ENCODE data around the gene RAB18. TPM values are rescaled to one million over a fixed set of nuclear protein-coding genes. Genes with fewer than 3 reads are reported as not detected.
A peak's percentile ranks its signal among the peaks of the same experiment; 100 is the strongest.

Gene RAB18
- total and polyA plus RNA-seq, 9 of the 15 experiments (the other 6 are each of a cell fraction or from before 2014, with no cell fraction given): 10.5 to 46.3 (median 32.5) TPM

GRCh38 chr10:27530477-27530876, 26.4 kb downstream of the RAB18 start (continued):
- TF ChIP-seq, protein P1, sequence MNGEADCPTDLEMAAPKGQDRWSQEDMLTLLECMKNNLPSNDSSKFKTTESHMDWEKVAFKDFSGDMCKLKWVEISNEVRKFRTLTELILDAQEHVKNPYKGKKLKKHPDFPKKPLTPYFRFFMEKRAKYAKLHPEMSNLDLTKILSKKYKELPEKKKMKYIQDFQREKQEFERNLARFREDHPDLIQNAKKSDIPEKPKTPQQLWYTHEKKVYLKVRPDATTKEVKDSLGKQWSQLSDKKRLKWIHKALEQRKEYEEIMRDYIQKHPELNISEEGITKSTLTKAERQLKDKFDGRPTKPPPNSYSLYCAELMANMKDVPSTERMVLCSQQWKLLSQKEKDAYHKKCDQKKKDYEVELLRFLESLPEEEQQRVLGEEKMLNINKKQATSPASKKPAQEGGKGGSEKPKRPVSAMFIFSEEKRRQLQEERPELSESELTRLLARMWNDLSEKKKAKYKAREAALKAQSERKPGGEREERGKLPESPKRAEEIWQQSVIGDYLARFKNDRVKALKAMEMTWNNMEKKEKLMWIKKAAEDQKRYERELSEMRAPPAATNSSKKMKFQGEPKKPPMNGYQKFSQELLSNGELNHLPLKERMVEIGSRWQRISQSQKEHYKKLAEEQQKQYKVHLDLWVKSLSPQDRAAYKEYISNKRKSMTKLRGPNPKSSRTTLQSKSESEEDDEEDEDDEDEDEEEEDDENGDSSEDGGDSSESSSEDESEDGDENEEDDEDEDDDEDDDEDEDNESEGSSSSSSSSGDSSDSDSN (IDR thresholded peaks at IDR 0.05; ENCODE audit: borderline replicate concordance in 1 of 2, low read depth in 2 of 2, low read length in 2 of 2): no peak
- no peak for TF ChIP-seq ZNF583 (CRISPR knock-in tag; IDR thresholded peaks at IDR 0.05)
- no peak for TF ChIP-seq HIVEP1 (CRISPR knock-in tag; IDR thresholded peaks at IDR 0.05)

DNA sequence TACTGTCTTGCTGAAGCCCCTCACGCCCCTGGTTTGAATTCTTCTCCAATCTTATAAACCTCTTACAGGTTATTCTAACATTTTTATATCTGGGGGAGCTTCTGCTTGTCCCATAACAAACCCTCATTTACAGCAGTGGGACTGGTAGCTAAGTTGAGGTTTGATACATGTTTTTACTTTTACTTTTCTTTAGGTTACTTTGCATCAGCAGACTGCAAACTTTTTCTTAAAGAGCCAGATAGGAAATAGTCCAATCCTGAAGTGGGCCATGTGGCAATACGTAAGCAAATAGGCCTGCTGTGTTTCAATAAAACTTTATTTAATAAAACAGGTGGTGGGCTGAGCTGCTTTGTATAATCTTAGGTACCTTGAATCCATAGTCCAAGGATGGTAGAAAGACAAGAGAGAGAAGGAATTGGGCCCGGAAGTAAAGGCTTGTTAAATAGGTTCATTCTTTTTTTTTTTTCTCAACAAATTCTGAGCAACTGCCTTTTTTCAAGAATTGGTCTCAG, 27.3 kb downstream of the RAB18 start:
- FAIRE-seq: no peak
- Histone ChIP-seq H3K4me1 (replicated peaks in 1 of 2; ENCODE audit: control insufficient read depth in 2 of 2, insufficient read depth in 2 of 2, low read length in 2 of 2) (peaks cover 2 to 28% of the 10 kb centered on the region in 2 experiments), H3K27ac (ENCODE audit: extremely low read depth, low read depth, low read length) (peak overlapping the region; percentile 35; the same call in 1 of the 3 replicates), H3K36me3 (ENCODE audit: control insufficient read depth, insufficient read depth, low read length) (peaks cover 28% of the 10 kb centered on the region), H3K27me3 (ENCODE audit: control insufficient read depth in 2 of 2, insufficient read depth in 2 of 2, low read length in 2 of 2) (no peaks in the 10 kb centered on the region), H3K9me3 (replicated peaks; ENCODE audit: control insufficient read depth, insufficient read depth, low read depth, low read length) (no peaks in the 10 kb centered on the region), H3K79me2 (ENCODE audit: control insufficient read depth, insufficient read depth, low read length) (peaks cover 64% of the 10 kb centered on the region), H2AFZ (ENCODE audit: low read depth, low read length) (no peak overlapping the region), H4K20me1 (replicated peaks; ENCODE audit: control insufficient read depth, insufficient read depth, low read length) (no peaks in the 10 kb centered on the region), H3K4me3 (no peak overlapping the region), H3K9ac (ENCODE audit: insufficient read depth in 1 of 2, low read depth in 2 of 2, low read length in 2 of 2) (no peak overlapping the region), H3K9me1 (ENCODE audit: control insufficient read depth, insufficient read depth, low read length) (no peaks in the 10 kb centered on the region), H3K4me2 (ENCODE audit: insufficient read depth, low read length) (no peak overlapping the region)
- TF ChIP-seq, protein P2, sequence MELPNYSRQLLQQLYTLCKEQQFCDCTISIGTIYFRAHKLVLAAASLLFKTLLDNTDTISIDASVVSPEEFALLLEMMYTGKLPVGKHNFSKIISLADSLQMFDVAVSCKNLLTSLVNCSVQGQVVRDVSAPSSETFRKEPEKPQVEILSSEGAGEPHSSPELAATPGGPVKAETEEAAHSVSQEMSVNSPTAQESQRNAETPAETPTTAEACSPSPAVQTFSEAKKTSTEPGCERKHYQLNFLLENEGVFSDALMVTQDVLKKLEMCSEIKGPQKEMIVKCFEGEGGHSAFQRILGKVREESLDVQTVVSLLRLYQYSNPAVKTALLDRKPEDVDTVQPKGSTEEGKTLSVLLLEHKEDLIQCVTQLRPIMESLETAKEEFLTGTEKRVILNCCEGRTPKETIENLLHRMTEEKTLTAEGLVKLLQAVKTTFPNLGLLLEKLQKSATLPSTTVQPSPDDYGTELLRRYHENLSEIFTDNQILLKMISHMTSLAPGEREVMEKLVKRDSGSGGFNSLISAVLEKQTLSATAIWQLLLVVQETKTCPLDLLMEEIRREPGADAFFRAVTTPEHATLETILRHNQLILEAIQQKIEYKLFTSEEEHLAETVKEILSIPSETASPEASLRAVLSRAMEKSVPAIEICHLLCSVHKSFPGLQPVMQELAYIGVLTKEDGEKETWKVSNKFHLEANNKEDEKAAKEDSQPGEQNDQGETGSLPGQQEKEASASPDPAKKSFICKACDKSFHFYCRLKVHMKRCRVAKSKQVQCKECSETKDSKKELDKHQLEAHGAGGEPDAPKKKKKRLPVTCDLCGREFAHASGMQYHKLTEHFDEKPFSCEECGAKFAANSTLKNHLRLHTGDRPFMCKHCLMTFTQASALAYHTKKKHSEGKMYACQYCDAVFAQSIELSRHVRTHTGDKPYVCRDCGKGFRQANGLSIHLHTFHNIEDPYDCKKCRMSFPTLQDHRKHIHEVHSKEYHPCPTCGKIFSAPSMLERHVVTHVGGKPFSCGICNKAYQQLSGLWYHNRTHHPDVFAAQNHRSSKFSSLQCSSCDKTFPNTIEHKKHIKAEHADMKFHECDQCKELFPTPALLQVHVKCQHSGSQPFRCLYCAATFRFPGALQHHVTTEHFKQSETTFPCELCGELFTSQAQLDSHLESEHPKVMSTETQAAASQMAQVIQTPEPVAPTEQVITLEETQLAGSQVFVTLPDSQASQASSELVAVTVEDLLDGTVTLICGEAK (IDR thresholded peaks at IDR 0.05): peak; percentile 93
- TF ChIP-seq, protein P2 (CRISPR knock-in tag; IDR thresholded peaks at IDR 0.05): peak; percentile 75; the same call in 1 of the 2 replicates
- TF ChIP-seq PTBP1 (IDR thresholded peaks at IDR 0.05; ENCODE audit: low read depth, low read length): no peak
- intact Hi-C loops (cut with micrococcal nuclease): no loop called here
- ChIA-PET POLR2A (interaction anchor here (1.5 kb wide), 1 partner anchor 12 kb away, joined by 3 read pairs; no protein-coding TSS in a partner anchor), CTCF (ENCODE audit: low intra/inter-chr PET ratio) (no interaction called here)
- in situ Hi-C loops (cut with MboI): no loop called here
- no peak for ATAC-seq
- WGBS (ENCODE audit: insufficient coverage, low coverage, missing lambda C conversion rate): 68% methylated on average over 2 of the region's 3 CpGs
- BruUV-seq (replicated peaks): no TSS peak
- DNase-seq (ENCODE audit: extremely low read depth in 1 of 4, low spot score in 3 of 4): no peak

Data from K562 (cell line).